Endothelial cell of umbilical vein (primary cell): Measurements from ENCODE around the gene MTHFR.

Source experiments
- CTCF ChIP-seq, 2 donors: IDR thresholded peaks; 1 replicate in 1 of 2; 2 replicates in 1 of 2; pipeline ENCODE4 v1.5.1; 2011; ENCODE audit warnings: low read length in 2 of 2, mild to moderate bottlenecking in 2 of 2, moderate library complexity in 2 of 2, control low read depth in 1 of 2, inconsistent platforms in 1 of 2, low read depth in 1 of 2; ENCODE audit not compliant: insufficient read depth in 1 of 2; ENCODE audit errors: extremely low read depth in 1 of 2
- EZH2 ChIP-seq: IDR thresholded peaks from 2 replicates; pipeline ENCODE4 v1.6.1; 2012; ENCODE audit warnings: borderline replicate concordance, low read depth, mild to moderate bottlenecking, moderate library complexity, low read length, inconsistent platforms; ENCODE audit not compliant: severe bottlenecking
- JUN ChIP-seq: IDR thresholded peaks from 2 replicates; pipeline ENCODE4 v1.6.1; 2011; ENCODE audit warnings: borderline replicate concordance, low read depth; ENCODE audit not compliant: insufficient read length, insufficient read depth
- MAX ChIP-seq: IDR thresholded peaks from 2 replicates; pipeline ENCODE4 v1.6.1; 2011; ENCODE audit not compliant: insufficient read depth, insufficient read length
- MYC ChIP-seq: IDR thresholded peaks from one replicate; pipeline ENCODE4 v1.6.1; 2011; ENCODE audit warnings: mild to moderate bottlenecking, low read depth, low read length
- POLR2A ChIP-seq: IDR thresholded peaks from 2 replicates; pipeline ENCODE4 v1.6.1; 2012; ENCODE audit warnings: low read depth, mild to moderate bottlenecking, control low read depth, low read length
- POLR2AphosphoS5 ChIP-seq: IDR thresholded peaks from 2 replicates; pipeline ENCODE4 v1.6.1; 2012; ENCODE audit warnings: low read depth, mild to moderate bottlenecking, control low read depth, low read length, moderate library complexity; ENCODE audit not compliant: insufficient read depth

GRCh38 chr1:11780380-11781147, 25.2 kb downstream of the MTHFR start:
- no peak for TF ChIP-seq CTCF (IDR thresholded peaks at IDR 0.05; ENCODE audit: extremely low read depth in 1 of 2, insufficient read depth in 1 of 2, low read depth in 1 of 2, low read length in 2 of 2)
- no peak for TF ChIP-seq EZH2
- TF ChIP-seq POLR2A = no peak
- TF ChIP-seq MYC = no peak
- no peak for TF ChIP-seq MAX
- no peak for TF ChIP-seq POLR2AphosphoS5
- TF ChIP-seq JUN = no peak
